SU-DHL-6 (cell line): Measurements from ENCODE around the gene JAML.

Experiments used
- H2AFZ ChIP-seq: fragments of 200-600 bp; sonication (generic); 2 replicates; pipeline ENCODE4 v1.6.1; 2014; ENCODE audit warnings: low read depth, mild to moderate bottlenecking, moderate library complexity, mixed read lengths, antibody characterized with exemption, low read length; ENCODE audit not compliant: severe bottlenecking
- H3F3A ChIP-seq: fragments of 200-600 bp; shearing (Covaris generic); 2 replicates; pipeline ENCODE4 v1.6.0; 2016; ENCODE audit warnings: antibody characterized with exemption, mild to moderate bottlenecking; ENCODE audit not compliant: insufficient read depth
- H3K27ac ChIP-seq: fragments of 200-600 bp; sonication (generic); 2 replicates; pipeline ENCODE4 v1.5.1; 2016; ENCODE audit warnings: low read depth, mild to moderate bottlenecking, low read length, moderate library complexity, mixed read lengths
- H3K27me3 ChIP-seq: fragments of 200-600 bp; sonication (generic), shearing (Covaris generic); 2 replicates; pipeline ENCODE4 v1.6.0; 2014; ENCODE audit warnings: mild to moderate bottlenecking, low read length
- H3K36me3 ChIP-seq: fragments of 200-600 bp; sonication (generic); 2 replicates; pipeline ENCODE4 v1.6.1; 2014; ENCODE audit warnings: mild to moderate bottlenecking, low read length, mixed read lengths
- H3K4me2 ChIP-seq: fragments of 300-600, 200-600 bp; shearing (Covaris generic), sonication (generic); 2 replicates; pipeline ENCODE4 v1.6.0; 2014; ENCODE audit warnings: low read length, low read depth, mild to moderate bottlenecking; ENCODE audit not compliant: poor library complexity, severe bottlenecking
- H3K4me3 ChIP-seq: fragments of 200-600 bp; sonication (generic); 2 replicates; pipeline ENCODE4 v1.5.1; 2014; ENCODE audit warnings: antibody characterized with exemption, low read length, mild to moderate bottlenecking, mixed read lengths; ENCODE audit not compliant: insufficient read depth, poor library complexity, severe bottlenecking
- H3K79me2 ChIP-seq: fragments of 200-600 bp; sonication (generic); 2 replicates; pipeline ENCODE4 v1.6.1; 2014; ENCODE audit warnings: mild to moderate bottlenecking, low read length, moderate library complexity; ENCODE audit not compliant: insufficient read depth
- H3K9ac ChIP-seq: fragments of 200-600 bp; sonication (generic); 2 replicates; pipeline ENCODE4 v1.7.0; 2014; ENCODE audit warnings: mild to moderate bottlenecking, low read length
- H3K9me2 ChIP-seq: fragments of 200-600 bp; sonication (generic); replicated peaks from 2 replicates; pipeline ENCODE4 v1.6.1; 2014; ENCODE audit warnings: low read length; ENCODE audit not compliant: insufficient read depth
- H3K9me3 ChIP-seq: fragments of 200-600 bp; sonication (generic); 2 replicates; pipeline ENCODE4 v1.6.1; 2014; ENCODE audit warnings: low read length, mixed read lengths; ENCODE audit not compliant: insufficient read depth
- H4K20me1 ChIP-seq: fragments of 200-600 bp; sonication (generic); 2 replicates; pipeline ENCODE4 v1.6.1; 2014; ENCODE audit warnings: low read depth, mild to moderate bottlenecking, antibody characterized with exemption, low read length, moderate library complexity, mixed read lengths
- EZH2phosphoT487 ChIP-seq: fragments of 200-600 bp; sonication (generic), shearing (Covaris generic); conservative IDR thresholded peaks from 2 replicates; pipeline ENCODE4 v1.6.1; 2018; ENCODE audit warnings: mild to moderate bottlenecking, antibody characterized with exemption, low read length, moderate library complexity, mixed read lengths
- TF ChIP-seq, protein P1 (sequence below): fragments of 200-600 bp; sonication (generic); IDR thresholded peaks from one replicate; pipeline ENCODE4 v1.5.1; 2017; ENCODE audit warnings: antibody characterized with exemption, mild to moderate bottlenecking, low read length, moderate library complexity; ENCODE audit not compliant: insufficient read depth, poor library complexity, severe bottlenecking

JAML gene

GRCh38 chr11:118170231-118170630, 54.6 kb downstream of the JAML start:
- no peak overlapping the region for H3K27ac ChIP-seq
- no peaks in the 10 kb centered on the region for H3K27me3 ChIP-seq
- no peaks in the 10 kb centered on the region for H3F3A ChIP-seq
- H3K9me3 ChIP-seq: no peaks in the 10 kb centered on the region
- no peak overlapping the region for H3K4me2 ChIP-seq
- H3K4me3 ChIP-seq: no peak overlapping the region
- no peak for TF ChIP-seq EZH2phosphoT487
- TF ChIP-seq, protein P1, sequence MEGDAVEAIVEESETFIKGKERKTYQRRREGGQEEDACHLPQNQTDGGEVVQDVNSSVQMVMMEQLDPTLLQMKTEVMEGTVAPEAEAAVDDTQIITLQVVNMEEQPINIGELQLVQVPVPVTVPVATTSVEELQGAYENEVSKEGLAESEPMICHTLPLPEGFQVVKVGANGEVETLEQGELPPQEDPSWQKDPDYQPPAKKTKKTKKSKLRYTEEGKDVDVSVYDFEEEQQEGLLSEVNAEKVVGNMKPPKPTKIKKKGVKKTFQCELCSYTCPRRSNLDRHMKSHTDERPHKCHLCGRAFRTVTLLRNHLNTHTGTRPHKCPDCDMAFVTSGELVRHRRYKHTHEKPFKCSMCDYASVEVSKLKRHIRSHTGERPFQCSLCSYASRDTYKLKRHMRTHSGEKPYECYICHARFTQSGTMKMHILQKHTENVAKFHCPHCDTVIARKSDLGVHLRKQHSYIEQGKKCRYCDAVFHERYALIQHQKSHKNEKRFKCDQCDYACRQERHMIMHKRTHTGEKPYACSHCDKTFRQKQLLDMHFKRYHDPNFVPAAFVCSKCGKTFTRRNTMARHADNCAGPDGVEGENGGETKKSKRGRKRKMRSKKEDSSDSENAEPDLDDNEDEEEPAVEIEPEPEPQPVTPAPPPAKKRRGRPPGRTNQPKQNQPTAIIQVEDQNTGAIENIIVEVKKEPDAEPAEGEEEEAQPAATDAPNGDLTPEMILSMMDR: no peak
- no peaks in the 10 kb centered on the region for H3K36me3 ChIP-seq
- H3K9ac ChIP-seq: no peak overlapping the region
- H4K20me1 ChIP-seq: no peaks in the 10 kb centered on the region
- no peaks in the 10 kb centered on the region for H3K79me2 ChIP-seq
- H3K9me2 ChIP-seq: no peaks in the 10 kb centered on the region
- no peak overlapping the region for H2AFZ ChIP-seq

DNA sequence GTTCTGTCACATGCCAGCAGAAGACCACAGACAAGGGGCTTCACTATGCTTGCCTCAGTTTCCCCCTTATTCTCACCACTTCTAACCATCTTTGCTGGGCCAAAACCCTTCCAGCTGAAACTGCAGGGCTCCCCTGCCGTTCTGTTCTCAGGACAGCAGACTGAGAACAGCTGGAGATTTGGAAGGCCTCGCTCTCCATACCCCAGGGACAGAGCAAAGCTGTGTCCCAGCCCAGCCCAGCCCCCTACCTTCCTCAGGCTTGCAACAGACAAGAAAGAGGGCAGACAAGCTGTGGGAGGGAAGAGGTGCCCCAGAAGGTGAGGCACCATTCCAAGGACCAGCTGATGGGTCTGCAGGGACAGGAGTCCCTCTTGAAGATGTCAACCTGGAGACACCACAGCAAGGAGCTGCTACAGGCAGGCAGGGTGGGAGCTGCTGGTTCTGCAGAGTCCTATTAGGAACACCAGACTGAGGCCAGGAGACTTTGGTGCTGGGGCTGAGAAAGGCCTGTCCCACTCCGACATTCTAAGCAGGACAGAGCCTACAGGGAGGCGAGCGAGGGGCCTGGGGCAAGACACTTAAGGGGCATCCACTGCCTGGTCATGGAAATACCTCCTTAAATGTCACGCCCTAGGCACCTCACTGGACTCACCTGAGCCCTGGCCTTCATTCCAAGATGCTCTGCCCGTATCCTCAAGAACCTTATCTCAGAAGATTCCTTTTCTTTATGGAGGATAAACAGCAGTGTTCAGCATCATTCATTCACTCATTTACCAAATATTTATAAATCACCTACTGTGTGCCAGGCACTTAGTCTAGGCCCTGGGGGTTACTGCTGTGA, 55.3 kb downstream of the JAML start:
- H3F3A ChIP-seq: no peaks in the 10 kb centered on the region
- no peaks in the 10 kb centered on the region for H3K27me3 ChIP-seq
- H3K9me3 ChIP-seq: no peaks in the 10 kb centered on the region
- no peaks in the 10 kb centered on the region for H4K20me1 ChIP-seq
- no peak overlapping the region for H2AFZ ChIP-seq
- H3K4me2 ChIP-seq: no peak overlapping the region
- no peak overlapping the region for H3K4me3 ChIP-seq
- no peaks in the 10 kb centered on the region for H3K9me2 ChIP-seq
- H3K79me2 ChIP-seq: no peaks in the 10 kb centered on the region
- TF ChIP-seq, protein P1: no peak
- no peak for TF ChIP-seq EZH2phosphoT487
- no peak overlapping the region for H3K27ac ChIP-seq
- H3K36me3 ChIP-seq: no peaks in the 10 kb centered on the region
- no peak overlapping the region for H3K9ac ChIP-seq

DNA sequence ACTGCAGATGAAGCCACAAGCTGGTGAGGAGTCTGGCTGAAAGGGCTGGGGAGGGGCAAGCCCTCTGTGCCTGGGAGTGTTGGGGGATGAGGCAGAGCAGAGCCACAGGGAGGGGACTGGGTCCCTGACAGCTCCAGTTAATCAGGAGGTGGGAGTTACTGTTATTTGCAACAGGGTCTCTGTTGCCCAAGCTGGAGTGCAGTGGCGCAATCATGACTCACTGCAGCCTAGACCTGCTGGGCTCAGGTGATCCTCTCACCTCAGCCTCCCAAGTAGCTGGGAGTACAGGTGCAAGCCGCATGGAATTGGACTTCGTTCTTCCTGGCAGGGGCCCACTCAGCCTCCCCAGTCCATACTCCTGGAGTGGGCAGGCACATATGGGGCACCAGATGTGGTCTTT, 56.1 kb downstream of the JAML start:
- Histone ChIP-seq H3K36me3 (no peaks in the 10 kb centered on the region), H3K4me3 (no peak overlapping the region), H3K27ac (no peak overlapping the region), H3K79me2 (no peaks in the 10 kb centered on the region), H3K4me2 (no peak overlapping the region), H4K20me1 (no peaks in the 10 kb centered on the region), H3K27me3 (no peaks in the 10 kb centered on the region), H3K9me3 (no peaks in the 10 kb centered on the region), H2AFZ (no peak overlapping the region), H3K9ac (no peak overlapping the region), H3K9me2 (no peaks in the 10 kb centered on the region), H3F3A (no peaks in the 10 kb centered on the region)
- TF ChIP-seq, protein P1: no peak
- TF ChIP-seq EZH2phosphoT487: no peak
